GM18499 (cell line): ENCODE measurements around the gene GRK1.

Experiments used
- ATAC-seq: cut with Tn5 transposase; IDR thresholded peaks from one replicate; pipeline ENCODE4 v1.9.1; 2021; ENCODE audit warnings: moderate number of reproducible peaks; ENCODE audit not compliant: insufficient read depth, unreplicated experiment

Gene GRK1

GRCh38 chr13:113647351-113648215, 19.4 kb upstream of the GRK1 start:
- ATAC-seq, result no peak

GRCh38 chr13:113648216-113648610, 18.8 kb upstream of the GRK1 start:
- ATAC-seq, result no peak

GRCh38 chr13:113649212-113649611, 17.8 kb upstream of the GRK1 start:
- ATAC-seq, result no peak

- no peak for ATAC-seq
Measured at GRCh38 chr13:113650275-113650674, 16.7 kb upstream of the GRK1 start.

GRCh38 chr13:113650731-113651148, 16.3 kb upstream of the GRK1 start:
- ATAC-seq, result no peak

- no peak for ATAC-seq
Measured at GRCh38 chr13:113651511-113652403, 15.3 kb upstream of the GRK1 start.

- ATAC-seq, result no peak
Measured at GRCh38 chr13:113652404-113653263, 14.4 kb upstream of the GRK1 start.

GRCh38 chr13:113653264-113654174, 13.5 kb upstream of the GRK1 start:
- no peak for ATAC-seq

GRCh38 chr13:113654175-113654560, 12.9 kb upstream of the GRK1 start:
- ATAC-seq, result no peak

GRCh38 chr13:113654591-113655345, 12.3 kb upstream of the GRK1 start:
- ATAC-seq, result no peak

- ATAC-seq, result no peak
Measured at GRCh38 chr13:113655346-113656002, 11.5 kb upstream of the GRK1 start.

GRCh38 chr13:113656003-113656588, 10.9 kb upstream of the GRK1 start:
- ATAC-seq, result no peak

GRCh38 chr13:113656831-113657671, 10.0 kb upstream of the GRK1 start:
- ATAC-seq, result no peak

GRCh38 chr13:113657851-113658741, 8.9 kb upstream of the GRK1 start, which contains the start of gene ATP4B:
ATP4B (minus strand) TSS chr13:113658198; CDS start chr13:113658144, 54 bp downstream.
- ATAC-seq, result no peak

- ATAC-seq, result no peak
Measured at GRCh38 chr13:113658836-113659235, 8.2 kb upstream of the GRK1 start.

GRCh38 chr13:113659337-113659736, 7.7 kb upstream of the GRK1 start:
- ATAC-seq, result no peak
